ENCODE data around the gene GUCY1B1. TPM values are rescaled to one million over a fixed set of nuclear protein-coding genes. Genes with fewer than 3 reads are reported as not detected.
A peak's percentile ranks its signal among the peaks of the same experiment; 100 is the strongest.

The GUCY1B1 gene
- total and polyA plus RNA-seq, 4 donors: 22.6 to 63.7 (median 51.4) TPM

GRCh38 chr4:155807021-155807420, 48.2 kb downstream of the GUCY1B1 start:
- no peak overlapping the region for H3K4me3 ChIP-seq (ENCODE audit: low read depth, low read length)
- no peaks in the 10 kb centered on the region for H3K27me3 ChIP-seq (ENCODE audit: control insufficient read depth, insufficient read depth, low read length)
- H3K36me3 ChIP-seq (ENCODE audit: control insufficient read depth, insufficient read depth, low read length): peaks cover 3% of the 10 kb centered on the region
- peaks cover 3% of the 10 kb centered on the region for H3K4me1 ChIP-seq (ENCODE audit: control insufficient read depth, insufficient read depth, low read length)
- H3K9me3 ChIP-seq (ENCODE audit: control insufficient read depth, insufficient read depth, low read length): no peaks in the 10 kb centered on the region
- DNase-seq (ENCODE audit: low read depth in 4 of 6, low spot score in 6 of 6): no peak
- no CpG with 5 or more reads among the region's 1 CpG for WGBS (ENCODE audit: insufficient coverage)
- no peak overlapping the region for H3K27ac ChIP-seq (ENCODE audit: low read depth, low read length)

- WGBS (ENCODE audit: insufficient coverage): no CpG with 5 or more reads among the region's 1 CpG
- DNase-seq (ENCODE audit: low read depth in 4 of 6, low spot score in 6 of 6): peak; percentile 28 to 95 (median 62)
Measured at GRCh38 chr4:155809835-155810234, 51.0 kb downstream of the GUCY1B1 start.

GRCh38 chr4:155811083-155811482, 52.3 kb downstream of the GUCY1B1 start:
- Histone ChIP-seq H3K4me1 (ENCODE audit: control insufficient read depth, insufficient read depth, low read length) (no peaks in the 10 kb centered on the region), H3K9me3 (ENCODE audit: control insufficient read depth, insufficient read depth, low read length) (no peaks in the 10 kb centered on the region), H3K36me3 (ENCODE audit: control insufficient read depth, insufficient read depth, low read length) (no peaks in the 10 kb centered on the region), H3K27ac (ENCODE audit: low read depth, low read length) (no peak overlapping the region), H3K4me3 (ENCODE audit: low read depth, low read length) (no peak overlapping the region), H3K27me3 (ENCODE audit: control insufficient read depth, insufficient read depth, low read length) (no peaks in the 10 kb centered on the region)
- no peak for DNase-seq (ENCODE audit: low read depth in 4 of 6, low spot score in 6 of 6)
- WGBS (ENCODE audit: insufficient coverage): no CpG with 5 or more reads among the region's 2 CpGs

More at GRCh38 chr4:155809835-155810234, 51.0 kb downstream of the GUCY1B1 start:
- H3K27ac ChIP-seq (ENCODE audit: low read depth, low read length): no peak overlapping the region
- no peaks in the 10 kb centered on the region for H3K27me3 ChIP-seq (ENCODE audit: control insufficient read depth, insufficient read depth, low read length)
- H3K36me3 ChIP-seq (ENCODE audit: control insufficient read depth, insufficient read depth, low read length): no peaks in the 10 kb centered on the region
- H3K9me3 ChIP-seq (ENCODE audit: control insufficient read depth, insufficient read depth, low read length): no peaks in the 10 kb centered on the region
- no peak overlapping the region for H3K4me3 ChIP-seq (ENCODE audit: low read depth, low read length)
- H3K4me1 ChIP-seq (ENCODE audit: control insufficient read depth, insufficient read depth, low read length): no peaks in the 10 kb centered on the region

- 100% methylated on average over 1 of the region's 2 CpGs for WGBS (ENCODE audit: insufficient coverage)
- Histone ChIP-seq H3K36me3 (ENCODE audit: control insufficient read depth, insufficient read depth, low read length) (no peaks in the 10 kb centered on the region), H3K4me1 (ENCODE audit: control insufficient read depth, insufficient read depth, low read length) (no peaks in the 10 kb centered on the region), H3K27ac (ENCODE audit: low read depth, low read length) (no peak overlapping the region), H3K27me3 (ENCODE audit: control insufficient read depth, insufficient read depth, low read length) (no peaks in the 10 kb centered on the region), H3K4me3 (ENCODE audit: low read depth, low read length) (no peak overlapping the region), H3K9me3 (ENCODE audit: control insufficient read depth, insufficient read depth, low read length) (no peaks in the 10 kb centered on the region)
- DNase-seq (ENCODE audit: low read depth in 4 of 6, low spot score in 6 of 6): no peak
Measured at GRCh38 chr4:155818639-155819038, 59.8 kb downstream of the GUCY1B1 start.

GRCh38 chr4:155819066-155819465, 60.2 kb downstream of the GUCY1B1 start:
- no peaks in the 10 kb centered on the region for H3K36me3 ChIP-seq (ENCODE audit: control insufficient read depth, insufficient read depth, low read length)
- no peak for DNase-seq (ENCODE audit: low read depth in 4 of 6, low spot score in 6 of 6)
- H3K9me3 ChIP-seq (ENCODE audit: control insufficient read depth, insufficient read depth, low read length): no peaks in the 10 kb centered on the region
- no CpG with 5 or more reads among the region's 1 CpG for WGBS (ENCODE audit: insufficient coverage)
- H3K4me3 ChIP-seq (ENCODE audit: low read depth, low read length): no peak overlapping the region
- no peak overlapping the region for H3K27ac ChIP-seq (ENCODE audit: low read depth, low read length)
- no peaks in the 10 kb centered on the region for H3K27me3 ChIP-seq (ENCODE audit: control insufficient read depth, insufficient read depth, low read length)
- no peaks in the 10 kb centered on the region for H3K4me1 ChIP-seq (ENCODE audit: control insufficient read depth, insufficient read depth, low read length)

- DNase-seq (ENCODE audit: low read depth in 4 of 6, low spot score in 6 of 6): no peak
- no peaks in the 10 kb centered on the region for H3K27me3 ChIP-seq (ENCODE audit: control insufficient read depth, insufficient read depth, low read length)
- no CpG with 5 or more reads among the region's 4 CpGs for WGBS (ENCODE audit: insufficient coverage)
- no peak overlapping the region for H3K4me3 ChIP-seq (ENCODE audit: low read depth, low read length)
- H3K36me3 ChIP-seq (ENCODE audit: control insufficient read depth, insufficient read depth, low read length): no peaks in the 10 kb centered on the region
- no peaks in the 10 kb centered on the region for H3K9me3 ChIP-seq (ENCODE audit: control insufficient read depth, insufficient read depth, low read length)
- H3K4me1 ChIP-seq (ENCODE audit: control insufficient read depth, insufficient read depth, low read length): no peaks in the 10 kb centered on the region
- no peak overlapping the region for H3K27ac ChIP-seq (ENCODE audit: low read depth, low read length)
Measured at GRCh38 chr4:155820887-155821518, 62.2 kb downstream of the GUCY1B1 start.

GRCh38 chr4:155822572-155822971, 63.8 kb downstream of the GUCY1B1 start:
- Histone ChIP-seq H3K27ac (ENCODE audit: low read depth, low read length) (no peak overlapping the region), H3K4me1 (ENCODE audit: control insufficient read depth, insufficient read depth, low read length) (no peaks in the 10 kb centered on the region), H3K27me3 (ENCODE audit: control insufficient read depth, insufficient read depth, low read length) (no peaks in the 10 kb centered on the region), H3K36me3 (ENCODE audit: control insufficient read depth, insufficient read depth, low read length) (no peaks in the 10 kb centered on the region), H3K9me3 (ENCODE audit: control insufficient read depth, insufficient read depth, low read length) (no peaks in the 10 kb centered on the region), H3K4me3 (ENCODE audit: low read depth, low read length) (no peak overlapping the region)
- DNase-seq (ENCODE audit: low read depth in 4 of 6, low spot score in 6 of 6): no peak
- no CpG with 5 or more reads among the region's 3 CpGs for WGBS (ENCODE audit: insufficient coverage)

- H3K9me3 ChIP-seq (ENCODE audit: control insufficient read depth, insufficient read depth, low read length): no peaks in the 10 kb centered on the region
- no peaks in the 10 kb centered on the region for H3K36me3 ChIP-seq (ENCODE audit: control insufficient read depth, insufficient read depth, low read length)
- H3K27ac ChIP-seq (ENCODE audit: low read depth, low read length): no peak overlapping the region
- no peak for DNase-seq (ENCODE audit: low read depth in 4 of 6, low spot score in 6 of 6)
- H3K4me3 ChIP-seq (ENCODE audit: low read depth, low read length): no peak overlapping the region
- no peaks in the 10 kb centered on the region for H3K4me1 ChIP-seq (ENCODE audit: control insufficient read depth, insufficient read depth, low read length)
- no CpG with 5 or more reads among the region's 3 CpGs for WGBS (ENCODE audit: insufficient coverage)
- no peaks in the 10 kb centered on the region for H3K27me3 ChIP-seq (ENCODE audit: control insufficient read depth, insufficient read depth, low read length)
Measured at GRCh38 chr4:155828628-155829027, 69.8 kb downstream of the GUCY1B1 start.

GRCh38 chr4:155832664-155833063, 73.8 kb downstream of the GUCY1B1 start:
- no peaks in the 10 kb centered on the region for H3K27me3 ChIP-seq (ENCODE audit: control insufficient read depth, insufficient read depth, low read length)
- H3K27ac ChIP-seq (ENCODE audit: low read depth, low read length): no peak overlapping the region
- no peaks in the 10 kb centered on the region for H3K36me3 ChIP-seq (ENCODE audit: control insufficient read depth, insufficient read depth, low read length)
- no peak overlapping the region for H3K4me3 ChIP-seq (ENCODE audit: low read depth, low read length)
- no peaks in the 10 kb centered on the region for H3K9me3 ChIP-seq (ENCODE audit: control insufficient read depth, insufficient read depth, low read length)
- DNase-seq (ENCODE audit: low read depth in 4 of 6, low spot score in 6 of 6): no peak
- no peaks in the 10 kb centered on the region for H3K4me1 ChIP-seq (ENCODE audit: control insufficient read depth, insufficient read depth, low read length)

- H3K9me3 ChIP-seq (ENCODE audit: control insufficient read depth, insufficient read depth, low read length): no peaks in the 10 kb centered on the region
- H3K27ac ChIP-seq (ENCODE audit: low read depth, low read length): no peak overlapping the region
- H3K27me3 ChIP-seq (ENCODE audit: control insufficient read depth, insufficient read depth, low read length): no peaks in the 10 kb centered on the region
- no peaks in the 10 kb centered on the region for H3K36me3 ChIP-seq (ENCODE audit: control insufficient read depth, insufficient read depth, low read length)
- no peaks in the 10 kb centered on the region for H3K4me1 ChIP-seq (ENCODE audit: control insufficient read depth, insufficient read depth, low read length)
- DNase-seq (ENCODE audit: low read depth in 4 of 6, low spot score in 6 of 6): no peak
- H3K4me3 ChIP-seq (ENCODE audit: low read depth, low read length): no peak overlapping the region
- 86% methylated on average over 1 of the region's 1 CpG for WGBS (ENCODE audit: insufficient coverage)
Measured at GRCh38 chr4:155837203-155837796, 78.5 kb downstream of the GUCY1B1 start.
